Esophagus muscularis mucosa (tissue), 3 donors: ENCODE data around the gene FIBIN.
"Not testable (repeated sequence)": the region's sequence is repeated elsewhere in the genome, so short reads cannot be mapped to it uniquely, and the experiment has no call there.

Experiments
- POLR2A ChIP-seq: fragments of 450-650 bp; IDR thresholded peaks from one replicate; pipeline ENCODE4 v1.6.1; 2017; ENCODE audit warnings: antibody characterized with exemption, moderate library complexity, mild to moderate bottlenecking, low read depth
- TF ChIP-seq, protein P1 (sequence below), 3 experiments: fragments of 200-600 bp in 2 of 3; fragments of 450-650 bp in 1 of 3; sonication (generic) in 2 of 3; IDR thresholded peaks; one replicate each; pipeline ENCODE4 v1.5.1; 2017 to 2019; ENCODE audit warnings: antibody characterized with exemption in 3 of 3, mild to moderate bottlenecking in 2 of 3, moderate library complexity in 1 of 3

DNA sequence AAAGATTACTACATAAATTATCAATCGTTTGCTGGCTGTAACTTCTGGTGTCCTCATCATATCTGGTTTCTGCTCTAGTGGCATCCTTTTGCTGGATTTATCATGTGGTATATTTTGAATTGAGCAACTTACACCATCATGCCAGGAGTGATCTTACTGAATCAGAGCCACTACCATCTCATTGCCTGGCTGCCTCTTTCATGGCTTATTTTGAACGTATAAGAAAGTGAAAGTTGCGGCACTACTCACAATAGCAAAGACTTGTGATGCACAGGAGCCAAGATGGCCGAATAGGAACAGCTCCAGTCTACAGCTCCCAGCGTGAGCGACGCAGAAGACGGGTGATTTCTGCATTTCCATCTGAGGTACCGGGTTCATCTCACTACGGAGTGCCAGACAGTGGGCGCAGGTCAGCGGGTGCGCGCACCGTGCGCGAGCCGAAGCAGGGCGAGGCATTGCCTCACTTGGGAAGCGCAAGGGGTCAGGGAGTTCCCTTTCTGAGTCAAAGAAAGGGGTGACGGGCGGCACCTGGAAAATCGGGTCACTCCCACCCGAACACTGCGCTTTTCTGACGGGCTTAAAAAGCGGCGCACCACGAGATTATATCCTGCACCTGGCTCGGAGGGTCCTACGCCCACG, 28.9 kb upstream of the FIBIN start:
- not testable (repeated sequence) for TF ChIP-seq POLR2A
- TF ChIP-seq, protein P1, sequence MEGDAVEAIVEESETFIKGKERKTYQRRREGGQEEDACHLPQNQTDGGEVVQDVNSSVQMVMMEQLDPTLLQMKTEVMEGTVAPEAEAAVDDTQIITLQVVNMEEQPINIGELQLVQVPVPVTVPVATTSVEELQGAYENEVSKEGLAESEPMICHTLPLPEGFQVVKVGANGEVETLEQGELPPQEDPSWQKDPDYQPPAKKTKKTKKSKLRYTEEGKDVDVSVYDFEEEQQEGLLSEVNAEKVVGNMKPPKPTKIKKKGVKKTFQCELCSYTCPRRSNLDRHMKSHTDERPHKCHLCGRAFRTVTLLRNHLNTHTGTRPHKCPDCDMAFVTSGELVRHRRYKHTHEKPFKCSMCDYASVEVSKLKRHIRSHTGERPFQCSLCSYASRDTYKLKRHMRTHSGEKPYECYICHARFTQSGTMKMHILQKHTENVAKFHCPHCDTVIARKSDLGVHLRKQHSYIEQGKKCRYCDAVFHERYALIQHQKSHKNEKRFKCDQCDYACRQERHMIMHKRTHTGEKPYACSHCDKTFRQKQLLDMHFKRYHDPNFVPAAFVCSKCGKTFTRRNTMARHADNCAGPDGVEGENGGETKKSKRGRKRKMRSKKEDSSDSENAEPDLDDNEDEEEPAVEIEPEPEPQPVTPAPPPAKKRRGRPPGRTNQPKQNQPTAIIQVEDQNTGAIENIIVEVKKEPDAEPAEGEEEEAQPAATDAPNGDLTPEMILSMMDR (IDR thresholded peaks at IDR 0.05), result not testable (repeated sequence)
